Middle frontal gyrus (tissue), 1 donor: ENCODE measurements around the gene CASP1.
"Not testable (repeated sequence)": the region's sequence is repeated elsewhere in the genome, so short reads cannot be mapped to it uniquely, and the experiment has no call there.

Experiments used
- DNase-seq: peaks from one replicate; pipeline ENCODE4 v3.0.0-alpha.2; 2015; ENCODE audit warnings: low spot score; ENCODE audit errors: extremely low spot score

CASP1 gene

DNA sequence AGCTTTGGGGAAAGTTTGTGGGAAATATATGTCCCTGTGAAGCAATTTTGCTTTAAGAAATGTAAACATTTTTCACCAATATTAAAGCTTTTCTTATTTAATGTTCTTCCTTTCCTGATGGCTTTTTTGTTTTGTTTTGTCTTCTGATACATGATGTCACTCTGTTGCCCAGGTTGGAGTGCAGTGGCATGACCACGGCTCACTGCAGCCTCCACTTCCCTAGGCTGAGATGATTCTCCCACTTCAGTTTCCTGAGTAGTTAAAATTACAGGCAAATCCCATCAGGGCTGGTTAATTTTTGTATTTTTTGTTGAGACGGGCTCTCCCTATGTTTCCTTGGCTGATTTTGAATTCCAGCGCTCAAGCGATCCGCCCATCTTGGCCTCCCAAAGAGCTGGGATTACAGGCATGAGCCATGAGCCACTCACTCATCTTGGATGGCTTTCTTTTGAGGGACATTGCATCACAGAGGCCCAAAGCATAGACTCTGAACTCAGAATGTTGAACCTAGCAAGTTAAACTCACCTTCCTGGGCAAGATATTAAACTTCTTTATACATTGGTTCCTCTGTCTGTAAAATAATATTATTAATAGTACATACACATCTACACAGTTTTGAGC lies 10.8 kb upstream of the CASP1 start:
- DNase-seq = no peak

DNA sequence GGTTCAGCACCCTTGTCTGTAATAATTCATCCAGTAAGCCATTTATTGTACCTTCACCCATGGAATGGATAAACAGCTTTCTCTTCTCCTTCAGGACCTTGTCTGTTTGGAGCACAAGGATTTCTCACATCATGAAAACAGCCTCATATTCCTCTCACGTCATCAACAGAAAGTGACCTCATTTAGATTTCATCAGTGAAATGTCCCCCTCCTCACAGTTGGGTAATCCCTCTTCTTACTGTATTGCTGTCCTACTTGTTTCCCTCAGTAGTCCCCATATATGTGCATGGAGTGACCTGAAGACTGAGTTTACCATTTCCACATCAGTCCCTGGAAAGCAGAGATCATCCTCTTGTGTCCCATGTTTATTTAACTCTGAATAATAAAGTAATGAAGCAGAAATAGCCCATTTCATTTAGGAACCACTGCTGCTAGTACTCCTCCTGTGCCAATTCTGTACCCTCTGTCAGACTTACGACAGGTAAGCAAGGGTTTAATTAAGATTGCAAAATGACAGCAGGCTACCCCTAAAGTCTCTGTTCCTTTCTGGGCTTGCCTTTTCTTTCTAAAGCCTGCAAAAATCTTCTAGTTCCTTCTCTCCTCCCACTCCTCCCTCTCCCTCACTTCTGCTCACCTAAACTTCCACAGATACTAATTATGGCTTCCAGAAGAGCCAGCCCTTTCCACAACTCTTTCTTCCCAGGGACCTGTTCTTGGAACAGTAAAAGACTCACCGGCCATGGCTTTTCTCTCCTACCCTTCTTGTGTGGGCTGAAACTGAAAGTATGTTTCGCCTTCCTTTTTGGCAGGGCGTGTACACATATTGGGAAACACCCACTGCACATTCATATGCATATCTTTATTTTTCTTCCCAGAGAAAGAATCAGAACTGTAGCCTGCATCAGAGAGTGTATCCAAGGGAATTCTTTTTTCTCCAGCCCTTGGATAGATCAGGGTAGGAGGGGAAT lies 9.9 kb upstream of the CASP1 start, which contains the start of gene CARD16:
CARD16 (minus strand) TSS at position 779 of the 968 bp plus-strand sequence; CDS start at position 741, 38 bp downstream.
- not testable (repeated sequence) for DNase-seq

DNA sequence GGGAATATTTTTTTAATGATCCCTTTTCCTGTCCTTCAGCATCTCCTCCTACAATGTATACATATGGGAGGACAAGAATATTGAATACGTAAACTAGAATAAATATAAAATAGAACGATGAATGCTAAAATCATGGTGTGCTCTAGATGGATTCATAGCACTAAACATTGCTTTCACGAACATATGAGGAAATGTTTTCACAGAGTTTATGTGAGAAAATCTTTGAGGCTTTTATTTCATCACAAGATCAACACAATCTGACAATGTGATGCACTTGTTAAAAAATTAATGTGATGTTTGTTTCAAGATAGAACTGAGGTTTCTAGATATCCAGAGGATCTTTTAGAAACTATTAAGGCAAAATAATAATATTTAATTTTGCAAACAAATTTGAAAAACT lies 7.2 kb upstream of the CASP1 start:
- DNase-seq = no peak

DNA sequence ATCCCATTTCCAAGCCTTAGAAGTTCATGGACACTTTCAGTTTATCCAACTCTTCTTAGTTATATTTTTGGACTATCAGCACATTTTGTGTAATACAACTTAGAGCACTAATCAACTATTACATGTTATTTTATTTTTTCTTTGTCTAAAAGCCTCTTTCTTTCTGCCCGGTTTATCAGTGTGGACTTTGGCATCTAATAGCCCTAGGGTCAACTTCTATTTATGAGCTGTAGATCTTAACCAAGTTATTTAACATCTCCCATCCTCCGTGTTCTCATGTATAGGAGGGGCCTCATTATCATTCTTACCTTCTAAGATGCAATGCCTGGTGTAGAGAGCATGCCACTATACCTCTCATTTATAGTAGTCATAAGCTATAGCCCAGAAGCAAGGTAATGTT lies 5.8 kb upstream of the CASP1 start:
- no peak for DNase-seq

DNA sequence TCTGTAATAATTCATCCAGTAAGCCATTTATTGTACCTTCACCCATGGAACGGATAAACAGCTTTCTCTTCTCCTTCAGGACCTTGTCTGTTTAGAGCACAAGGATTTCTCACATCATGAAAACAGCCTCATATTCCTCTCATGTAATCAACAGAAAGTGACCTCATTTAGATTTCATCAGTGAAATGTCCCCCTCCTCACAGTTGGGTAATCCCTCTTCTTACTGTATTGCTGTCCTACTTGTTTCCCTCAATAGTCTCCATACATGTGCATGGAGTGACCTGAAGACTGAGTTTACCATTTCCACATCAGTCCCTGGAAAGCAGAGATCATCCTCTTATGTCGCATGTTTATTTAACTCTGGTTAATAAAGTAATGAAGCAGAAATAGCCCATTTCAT lies 556 bp downstream of the CASP1 start:
- DNase-seq = not testable (repeated sequence)

DNA sequence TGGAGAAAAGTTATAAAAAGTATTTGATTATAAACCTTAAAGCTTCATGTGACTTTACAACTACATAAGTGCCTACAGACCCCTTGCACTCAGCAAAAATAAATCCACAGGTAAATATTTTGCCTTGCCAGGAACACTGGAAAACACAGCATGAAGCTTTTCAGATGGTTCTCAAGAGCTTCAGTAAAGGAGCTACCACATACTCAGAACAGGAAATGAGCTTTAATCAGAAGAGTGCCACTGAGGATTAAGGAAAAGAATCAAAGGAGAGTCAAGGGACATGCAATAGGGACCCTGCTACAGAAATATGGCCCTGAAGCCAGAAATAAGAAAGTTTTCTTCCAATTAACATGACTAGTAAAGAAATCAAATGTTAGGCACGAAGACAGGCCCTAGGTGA lies 1.2 kb downstream of the CASP1 start:
- no peak for DNase-seq

DNA sequence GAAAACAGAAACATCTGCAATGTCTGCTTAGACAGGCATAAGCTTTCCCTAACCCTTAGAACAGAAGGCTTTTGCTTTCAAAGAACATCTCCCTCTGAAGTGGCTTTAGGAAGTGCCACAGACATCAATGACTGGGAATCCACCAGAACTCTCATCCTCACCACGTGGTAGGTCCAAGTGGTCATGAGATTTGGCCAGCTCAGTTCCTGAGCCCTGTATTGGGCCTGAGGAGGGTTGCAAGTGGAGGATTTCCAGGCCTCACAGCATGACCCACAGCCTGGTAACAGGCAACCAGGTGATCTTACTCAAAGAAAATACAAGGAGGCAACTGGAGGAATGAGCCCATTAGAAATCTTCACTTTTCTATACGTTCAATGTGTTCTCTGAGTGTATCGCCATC lies 1.6 kb downstream of the CASP1 start:
- DNase-seq = no peak

DNA sequence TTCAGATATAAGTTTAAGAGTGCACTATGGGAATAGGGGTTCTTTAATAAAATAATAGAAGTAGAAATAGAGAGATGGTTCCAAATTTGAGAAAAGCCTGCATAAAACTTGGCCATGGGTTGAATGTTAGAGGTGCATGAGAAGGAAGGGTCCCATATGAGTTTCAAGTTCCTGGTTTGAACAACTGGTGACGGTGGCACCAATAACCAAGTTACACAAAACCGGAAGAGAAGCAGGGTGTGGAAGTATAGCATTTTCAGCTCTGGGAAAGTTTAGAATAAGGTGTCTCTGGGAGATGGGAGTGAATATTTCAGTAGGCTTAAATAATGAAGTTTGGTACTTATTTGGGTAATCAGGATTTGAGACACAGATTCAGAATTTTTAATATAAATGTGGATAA lies 2.4 kb downstream of the CASP1 start:
- DNase-seq = no peak

DNA sequence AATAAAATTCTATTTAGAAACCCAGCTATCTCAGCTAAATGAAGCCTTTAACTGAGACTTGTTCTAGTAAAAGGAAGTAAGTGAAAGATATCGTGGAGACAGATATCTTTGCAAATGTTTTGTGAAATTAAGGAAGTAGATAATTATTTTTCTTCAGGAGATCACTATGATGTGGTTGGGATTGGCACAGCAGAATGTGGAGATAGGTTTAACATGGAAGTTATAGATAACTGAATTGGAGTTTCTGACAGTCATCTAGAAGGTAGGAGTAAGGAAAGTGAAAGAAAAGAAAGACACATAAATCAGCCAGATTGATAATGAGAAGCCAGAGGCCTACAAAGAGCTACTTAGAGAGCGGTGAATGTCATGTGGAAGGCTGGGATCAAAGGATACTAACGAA lies 7.3 kb downstream of the CASP1 start:
- DNase-seq = no peak

DNA sequence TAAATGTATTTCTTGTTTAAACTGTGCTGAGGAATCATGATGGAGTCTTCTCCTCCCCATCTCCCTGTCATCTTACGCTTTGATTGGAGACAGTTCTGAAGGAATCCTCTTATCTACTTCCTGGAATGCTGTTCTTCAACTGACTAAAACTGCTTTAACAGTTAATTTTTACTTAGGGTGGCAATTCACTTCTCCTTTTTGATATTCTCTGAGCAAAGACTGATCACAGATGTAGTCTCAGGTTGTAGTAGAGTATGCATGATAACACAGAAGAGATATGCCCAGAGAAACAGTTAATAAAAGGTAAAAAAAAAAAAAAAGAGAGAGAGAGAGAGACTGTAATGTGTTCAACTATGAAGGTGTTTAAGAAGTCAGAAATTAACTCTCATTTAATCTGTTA lies 10.6 kb downstream of the CASP1 start:
- no peak for DNase-seq

DNA sequence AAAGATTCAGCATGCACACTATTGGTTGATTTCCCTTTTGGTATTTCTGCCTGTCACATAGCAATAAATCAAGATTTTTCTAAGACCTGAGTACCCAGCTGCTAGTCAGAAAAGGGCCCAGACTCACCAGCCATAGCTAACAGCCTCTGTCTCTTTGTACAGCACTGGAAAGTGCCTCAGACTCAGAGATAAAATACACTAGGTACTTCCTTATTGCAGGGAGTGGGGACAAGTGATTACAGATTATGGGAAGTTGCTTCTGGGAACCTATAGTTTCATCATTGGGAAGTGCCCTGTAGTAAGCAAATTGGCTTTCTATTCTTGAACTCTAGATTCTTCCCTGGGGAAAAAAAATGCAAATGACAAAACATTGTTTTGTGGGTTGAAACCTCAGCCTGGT lies 11.9 kb downstream of the CASP1 start, which contains the start of gene CASP5:
CASP5 (minus strand) TSS at position 166 of the 400 bp plus-strand sequence; CDS start at position 134, 32 bp downstream.
- no peak for DNase-seq

DNA sequence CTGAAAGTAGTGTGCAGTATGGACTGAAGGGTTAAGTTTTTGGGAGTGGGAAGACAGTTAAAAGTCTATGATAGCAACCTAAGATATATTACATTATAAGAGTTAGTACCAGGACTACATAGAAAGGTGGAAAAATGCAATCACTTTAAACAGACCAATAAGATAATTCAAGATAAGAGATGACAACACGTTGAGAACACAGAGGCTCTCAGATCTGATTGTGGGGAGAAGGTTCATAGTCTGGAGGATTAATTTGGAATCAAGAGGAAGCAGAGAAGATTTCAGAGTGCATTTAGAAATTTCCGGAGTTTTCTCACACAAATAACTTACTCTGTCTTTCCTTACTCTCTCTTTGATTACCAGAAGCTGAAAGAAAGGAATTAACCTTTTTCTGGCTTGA lies 12.4 kb downstream of the CASP1 start:
- DNase-seq = no peak

DNA sequence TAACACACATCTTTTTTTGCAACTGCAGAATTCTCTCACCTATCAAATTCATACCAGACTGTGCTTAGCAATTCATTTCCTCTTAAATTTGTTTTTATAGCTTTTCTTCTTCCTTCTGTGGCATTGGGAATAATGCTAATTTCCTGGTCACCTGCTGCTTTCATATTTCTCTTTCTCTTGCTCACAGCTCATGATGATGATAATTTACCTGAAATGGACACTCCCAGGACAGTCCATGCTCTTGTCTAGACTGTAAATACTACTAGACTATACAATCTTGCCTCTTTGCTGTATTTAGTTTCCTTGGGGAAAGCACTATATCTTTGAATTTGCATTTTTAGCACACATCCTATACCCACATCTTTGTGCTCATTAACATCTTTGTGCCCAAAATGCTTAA lies 27.5 kb downstream of the CASP1 start:
- DNase-seq = no peak

DNA sequence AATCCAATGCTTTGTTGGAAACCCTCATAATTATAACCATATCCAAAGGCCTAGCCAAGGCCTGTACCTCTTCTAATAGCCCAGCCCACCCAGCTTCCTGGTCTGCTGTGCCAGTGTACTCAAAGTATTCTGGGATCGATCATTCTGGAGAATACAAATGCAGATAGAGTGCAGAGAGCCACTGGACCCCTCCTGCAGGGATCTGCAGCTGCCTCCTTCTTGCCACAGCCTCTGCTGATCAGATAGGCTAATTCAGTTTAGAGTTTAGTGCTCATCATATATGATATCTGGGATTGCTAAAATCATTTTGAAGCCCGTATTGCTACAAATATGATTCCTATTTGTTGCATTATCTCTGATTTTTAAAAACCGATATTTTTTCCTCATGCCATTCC lies 29.5 kb downstream of the CASP1 start:
- DNase-seq = no peak

DNA sequence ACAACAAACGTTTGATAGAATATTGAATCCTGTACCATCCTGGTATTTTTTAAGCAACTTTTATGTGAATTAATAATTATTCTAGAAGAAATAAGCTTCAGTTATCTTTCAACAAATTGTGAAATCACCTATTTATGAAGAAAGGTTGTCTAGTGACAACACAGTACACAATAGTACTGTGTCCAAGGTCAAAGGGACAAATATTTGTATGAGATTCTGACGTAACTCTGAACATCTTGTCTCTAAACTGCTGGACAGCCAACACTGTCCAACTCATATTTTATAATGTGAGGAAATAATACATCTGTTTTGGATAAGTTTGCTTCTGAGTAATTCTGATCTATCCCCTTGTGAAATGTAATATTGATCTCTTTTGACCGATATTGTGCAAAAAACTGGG lies 30.9 kb downstream of the CASP1 start:
- DNase-seq = no peak

DNA sequence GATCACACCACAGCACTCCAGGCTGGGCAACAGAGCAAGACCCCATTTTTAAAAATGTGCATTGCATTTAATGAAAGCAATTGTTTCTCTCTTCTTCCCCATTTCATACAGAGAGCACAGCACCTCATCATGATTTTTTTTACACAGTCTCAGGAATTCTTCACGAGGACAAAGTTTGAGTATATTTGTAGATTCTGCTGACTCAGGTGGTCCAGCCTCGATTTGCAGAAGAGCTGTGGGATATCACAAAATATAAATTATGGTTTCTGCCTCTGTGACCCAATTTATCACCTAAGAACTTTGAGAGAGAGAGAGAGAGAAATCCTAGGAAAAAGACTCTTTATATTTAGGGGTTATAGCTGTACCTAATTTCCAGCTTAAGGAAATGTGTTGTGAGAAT lies 31.8 kb downstream of the CASP1 start:
- DNase-seq = no peak

DNA sequence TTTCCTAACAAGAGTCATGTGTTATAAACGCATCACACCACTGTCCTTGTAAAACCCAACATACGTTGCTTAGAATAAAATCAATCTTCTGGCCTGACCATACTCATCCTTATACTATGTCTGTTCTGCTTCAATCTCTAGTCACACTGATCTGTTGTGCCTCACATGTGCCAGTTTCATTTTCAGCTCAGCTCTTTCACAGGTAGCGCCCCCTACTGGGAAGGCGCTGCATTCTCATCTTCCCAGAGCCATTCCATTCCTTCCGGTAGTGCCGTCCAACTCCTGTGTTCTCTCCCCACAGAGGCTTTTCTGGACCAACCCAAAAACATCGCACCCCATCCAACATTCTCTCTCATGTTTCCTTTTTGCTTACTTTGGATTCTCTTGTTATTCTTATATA lies 34.1 kb downstream of the CASP1 start:
- DNase-seq = no peak

DNA sequence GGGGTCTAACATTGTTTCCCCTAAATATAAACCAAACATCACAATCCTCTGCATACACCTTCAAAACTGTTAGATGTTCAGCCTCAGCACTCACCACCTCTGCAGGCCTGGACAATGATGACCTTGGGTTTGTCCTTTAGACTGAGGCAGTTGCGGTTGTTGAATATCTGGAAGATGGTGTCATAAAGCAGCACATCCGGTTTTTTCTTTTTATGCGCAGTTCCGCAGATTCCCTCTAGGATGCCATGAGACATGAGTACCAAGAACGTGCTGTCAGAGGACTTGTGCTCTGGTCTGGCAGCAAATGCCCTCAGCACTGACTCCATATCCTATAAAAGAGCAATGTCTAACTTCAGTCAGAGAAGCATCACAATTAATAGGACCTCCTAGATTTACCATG lies 34.8 kb downstream of the CASP1 start:
- no peak for DNase-seq

DNA sequence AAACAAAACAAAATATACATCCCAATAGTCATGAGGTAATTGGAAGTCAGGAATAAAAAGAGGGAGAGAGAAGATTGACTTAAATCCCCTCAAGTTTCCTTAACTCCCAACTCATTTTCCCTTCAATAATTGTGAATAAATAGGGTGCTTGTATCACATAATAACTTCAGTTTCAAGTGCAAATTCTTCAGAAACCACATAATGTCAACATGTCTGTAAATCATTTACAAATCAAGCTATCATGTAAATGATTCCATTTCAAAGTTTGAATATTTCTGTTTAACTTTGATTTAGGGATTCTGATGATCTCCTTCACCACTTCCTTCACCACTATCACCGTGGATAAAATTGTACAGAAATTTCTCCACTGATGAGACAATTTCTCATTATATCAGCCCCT lies 35.2 kb downstream of the CASP1 start:
- no peak for DNase-seq

DNA sequence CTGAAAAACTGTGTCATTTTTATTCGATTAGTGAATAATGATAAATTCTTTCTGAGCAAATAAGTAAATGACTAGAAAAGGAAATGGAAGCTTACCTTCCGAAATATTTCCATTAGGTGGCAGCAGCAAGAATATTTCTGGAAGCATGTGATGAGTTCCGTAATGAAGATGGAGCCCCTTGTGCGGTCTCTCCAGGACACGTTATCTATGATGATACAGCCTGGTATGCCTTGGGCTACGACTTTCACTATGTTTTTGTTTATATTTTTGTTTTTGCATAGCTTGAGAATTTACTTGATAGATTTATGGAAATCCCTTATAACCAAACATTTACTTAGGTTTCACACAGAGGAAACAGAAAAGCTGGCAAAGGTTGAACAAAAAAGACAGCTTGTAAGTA lies 37.7 kb downstream of the CASP1 start:
- DNase-seq = no peak

DNA sequence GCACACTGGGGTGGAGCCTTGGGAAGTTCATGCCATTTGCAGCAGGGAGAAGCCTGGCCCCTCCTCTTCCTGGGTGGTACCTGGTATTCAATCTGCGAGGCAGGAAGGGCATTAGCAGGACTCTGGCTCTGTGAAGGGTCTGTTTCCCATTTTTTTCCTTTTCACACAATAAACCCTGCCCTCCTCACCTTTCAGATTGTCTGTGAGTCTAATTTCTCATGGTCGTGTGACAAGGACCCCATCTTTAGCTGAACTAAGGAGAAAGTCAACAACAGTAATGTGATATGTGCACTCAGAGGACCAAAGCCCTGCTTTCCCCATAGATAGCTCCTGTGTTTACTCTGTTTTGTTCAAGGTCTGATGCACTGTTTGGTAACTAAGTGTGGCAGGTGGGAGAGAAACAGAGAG lies 39.9 kb downstream of the CASP1 start:
- DNase-seq = no peak

DNA sequence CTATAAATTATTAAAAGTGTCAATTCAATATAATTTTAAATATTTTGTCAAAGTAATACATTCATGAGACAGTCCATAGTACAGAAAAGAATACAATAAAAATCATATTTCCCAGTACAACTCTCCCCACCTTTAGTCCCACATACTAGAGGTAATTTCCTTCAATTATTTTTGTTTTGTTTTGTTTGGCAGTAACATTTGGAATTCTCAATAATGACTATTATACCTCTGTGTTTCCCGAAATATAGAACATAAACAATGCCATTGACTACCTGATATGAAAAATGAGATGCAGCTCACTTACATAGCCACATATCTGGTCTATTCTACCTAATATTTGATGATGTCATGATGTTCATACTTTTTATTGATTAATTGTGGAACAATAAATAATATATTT lies 42.2 kb downstream of the CASP1 start:
- DNase-seq = no peak

DNA sequence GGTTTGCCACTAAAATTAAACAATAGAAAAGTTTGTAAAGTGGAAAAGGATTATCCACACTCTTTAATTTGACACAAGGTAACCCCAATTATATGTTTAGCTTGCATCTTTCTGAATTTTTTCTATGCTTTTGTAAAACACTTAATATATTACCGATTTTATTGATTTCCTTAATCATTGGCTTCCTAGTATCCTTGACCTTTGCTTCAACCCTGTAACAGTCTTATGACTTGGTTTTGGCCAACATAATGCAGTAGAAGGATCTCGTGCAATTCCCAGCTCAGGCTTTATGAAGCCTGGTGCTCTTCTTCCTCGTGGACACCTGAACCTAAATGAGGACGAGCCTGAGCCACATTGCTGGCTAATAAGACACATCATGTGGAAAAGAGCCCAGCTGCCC lies 43.0 kb downstream of the CASP1 start:
- no peak for DNase-seq
